Heart left ventricle (tissue), 13 donors: ENCODE measurements around the gene TECR.

Experiments
- CTCF ChIP-seq, 12 donors: fragments of 200-600 bp; sonication (generic) in 4 of 12; IDR thresholded peaks; one replicate each; pipeline versions ENCODE4 v1.5.0 to v1.8.0; 2018 to 2022; ENCODE audit warnings: antibody characterized with exemption in 12 of 12, mild to moderate bottlenecking in 5 of 12
- POLR2A ChIP-seq, 2 donors: fragments of 450-650 bp; IDR thresholded peaks; one replicate each; pipeline ENCODE4 v1.6.1; 2017; ENCODE audit warnings: antibody characterized with exemption in 2 of 2, mild to moderate bottlenecking in 2 of 2, moderate library complexity in 2 of 2
- donor health status: ischemic (EF 13 %, LVEDD 7.1; RV severe dilation, severe dysfunction).
- donor health status: DM: no; HTN: yes; CAD: no.
- donor health status: DM: no; HTN: no; CAD: no.
- donor health status: ischemic (EF 25% LVEDD 6.9; RV normal size, moderate dysfunction).
- donor health status: ischemic (EF 25% LVEDD 5.7; RV mildly dilated, moderate dysfunction).
- donor health status: ischemic (EF 35%, LVEDD 5.7; RV mildly dilated, moderate dysfunction).
- donor health status: nonischemic (EF 11% LVEDD 7.7; RV severe dilation, severe dysfunction).
- donor health status: DM: yes; HTN: yes; CAD: no.
- donor health status: PGD.
- donor health status: ischemic (EF 29% LVEDD 5.4; RV normal size, mild dysfunction).
- donor health status: nonischemic (EF 23%, LVEDD 6.1; RV moderate dilation, normal function).

GRCh38 chr19:14517840-14518505, 11.4 kb upstream of the TECR start, which contains the start of gene DNAJB1:
- no peak for TF ChIP-seq CTCF (IDR thresholded peaks at IDR 0.05)
- peak; percentile 97 to 98 for TF ChIP-seq POLR2A (IDR thresholded peaks at IDR 0.05)
